Measurements from ENCODE around the gene TNK1.

GRCh38 chr17:7426203-7426863 lies 45.4 kb downstream of the TNK1 start:
- TF ChIP-seq CHD2 (IDR thresholded peaks at IDR 0.05; ENCODE audit: low read length) (no peak), MAX (IDR thresholded peaks at IDR 0.05) (no peak), TAF1 (IDR thresholded peaks at IDR 0.05; ENCODE audit: low read depth, low read length) (no peak), CTCF (IDR thresholded peaks at IDR 0.05; ENCODE audit: control extremely low read depth in 1 of 3, insufficient read depth in 1 of 3, low read depth in 1 of 3, low read length in 3 of 3) (no peak), USF2 (IDR thresholded peaks at IDR 0.05; ENCODE audit: low read length) (no peak), BRCA1 (IDR thresholded peaks at IDR 0.05; ENCODE audit: low read depth, low read length) (no peak), RBBP5 (IDR thresholded peaks at IDR 0.05; ENCODE audit: borderline replicate concordance, low read depth, low read length) (no peak), CREB1 (IDR thresholded peaks at IDR 0.05) (no peak), E2F6 (IDR thresholded peaks at IDR 0.05) (no peak), NRF1 (IDR thresholded peaks at IDR 0.05; ENCODE audit: low read depth, low read length) (no peak), ATF2 (IDR thresholded peaks at IDR 0.05; ENCODE audit: low read length) (no peak), CEBPB (IDR thresholded peaks at IDR 0.05; ENCODE audit: low read depth, low read length) (no peak), YY1 (IDR thresholded peaks at IDR 0.05; ENCODE audit: low read depth, low read length) (no peak), GABPA (IDR thresholded peaks at IDR 0.05; ENCODE audit: borderline replicate concordance, insufficient read depth, low read length) (no peak)
